Hematopoietic multipotent progenitor cell treated with erythropoietin and hydrocortisone succinate and interleukin-3 and kit ligand, for 15 days (in vitro differentiated cells): ENCODE measurements around the gene EFNB3.

Experiments
- DNase-seq: peaks from one replicate; pipeline ENCODE4 v3.0.0-alpha.2; 2015; ENCODE audit warnings: low spot score

The EFNB3 gene

GRCh38 chr17:7717756-7718350, 12.9 kb downstream of the EFNB3 start:
- DNase-seq, result no peak

GRCh38 chr17:7719661-7720060, 14.7 kb downstream of the EFNB3 start:
- DNase-seq, result no peak

DNA sequence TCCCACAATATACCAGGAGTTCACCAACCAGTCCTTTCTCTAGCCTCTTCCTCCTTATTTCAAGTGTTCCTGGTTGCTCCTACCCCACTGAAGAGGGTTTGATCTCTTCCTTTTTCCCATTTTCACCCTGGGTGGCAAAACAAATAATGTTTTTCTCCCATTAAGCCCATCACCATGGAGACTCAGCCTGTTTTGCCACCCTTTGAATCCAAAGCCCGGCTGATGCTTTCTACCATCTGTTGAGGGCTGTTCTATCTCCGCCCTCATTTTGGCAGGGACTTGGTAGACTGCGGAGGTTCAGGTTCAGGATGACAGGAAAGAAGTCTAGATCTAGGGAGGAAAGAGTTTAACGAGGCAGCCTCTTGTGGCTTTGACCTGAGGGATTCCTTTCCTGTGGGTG, 15.1 kb downstream of the EFNB3 start:
- DNase-seq, result no peak

DNA sequence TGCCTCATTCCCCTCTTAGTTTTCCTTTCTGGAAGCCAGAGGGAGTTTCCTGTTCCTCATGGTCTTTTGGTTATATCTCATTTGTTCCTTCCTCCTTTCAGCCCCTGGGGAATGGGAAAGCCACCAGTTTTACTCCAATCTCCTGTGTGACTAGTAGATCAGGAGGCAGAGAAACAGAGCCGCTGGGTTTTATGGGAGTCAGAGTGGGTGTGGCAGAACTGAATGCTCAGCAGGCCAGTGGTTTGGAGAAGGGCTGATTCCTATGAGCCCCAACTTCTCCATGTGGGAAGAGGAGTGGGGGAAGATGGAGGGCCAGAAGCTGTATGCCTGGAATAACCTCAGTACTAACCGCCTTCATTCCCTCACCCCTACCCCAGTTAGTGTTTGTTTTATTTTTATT, 16.6 kb downstream of the EFNB3 start:
- DNase-seq, result no peak

GRCh38 chr17:7727886-7728285, 22.9 kb downstream of the EFNB3 start:
- no peak for DNase-seq

DNA sequence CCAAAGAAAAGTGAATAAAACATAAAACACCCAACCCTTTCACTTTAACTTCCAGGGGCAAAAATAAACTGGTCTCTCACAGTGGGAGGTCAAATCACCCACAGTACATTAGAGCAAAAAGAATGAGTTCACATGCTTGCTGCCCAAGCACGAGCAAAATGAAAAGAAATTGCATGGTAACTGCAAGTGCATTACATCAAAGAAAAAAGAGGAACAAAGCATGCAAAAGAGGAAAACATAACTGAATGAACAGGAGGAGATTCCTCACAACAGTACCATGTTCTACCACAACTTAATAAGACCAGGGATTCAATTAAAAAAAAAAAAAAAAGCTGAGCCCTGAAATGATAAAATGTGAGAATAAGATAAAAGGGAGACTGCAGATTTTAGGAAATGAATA, 24.8 kb downstream of the EFNB3 start:
- no peak for DNase-seq

DNA sequence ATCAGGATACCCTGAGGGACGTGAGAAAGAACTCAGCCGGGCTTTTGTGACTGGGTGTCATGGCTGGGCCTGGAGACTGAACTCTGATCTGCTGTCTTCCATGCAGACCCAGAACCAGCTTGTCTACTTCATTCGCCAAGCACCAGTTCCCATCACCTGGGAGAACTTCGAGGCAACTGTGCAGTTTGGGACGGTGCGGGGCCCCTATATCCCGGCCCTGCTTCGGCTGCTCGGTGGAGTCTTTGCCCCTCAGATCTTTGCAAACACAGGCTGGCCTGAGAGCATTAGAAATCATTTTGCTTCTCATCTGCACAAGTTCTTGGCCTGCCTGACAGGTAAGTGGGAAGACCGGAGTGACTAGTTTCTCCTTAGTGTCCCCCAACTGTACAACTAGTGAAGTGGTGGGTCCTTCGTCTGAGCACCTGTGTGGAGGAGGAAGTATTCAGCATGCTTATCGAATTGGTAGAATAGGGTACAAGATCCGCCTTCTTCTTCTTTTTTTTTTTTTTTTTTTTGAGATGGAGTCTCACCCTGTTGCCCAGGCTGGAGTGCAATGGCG, 28.1 kb downstream of the EFNB3 start:
- no peak for DNase-seq

DNA sequence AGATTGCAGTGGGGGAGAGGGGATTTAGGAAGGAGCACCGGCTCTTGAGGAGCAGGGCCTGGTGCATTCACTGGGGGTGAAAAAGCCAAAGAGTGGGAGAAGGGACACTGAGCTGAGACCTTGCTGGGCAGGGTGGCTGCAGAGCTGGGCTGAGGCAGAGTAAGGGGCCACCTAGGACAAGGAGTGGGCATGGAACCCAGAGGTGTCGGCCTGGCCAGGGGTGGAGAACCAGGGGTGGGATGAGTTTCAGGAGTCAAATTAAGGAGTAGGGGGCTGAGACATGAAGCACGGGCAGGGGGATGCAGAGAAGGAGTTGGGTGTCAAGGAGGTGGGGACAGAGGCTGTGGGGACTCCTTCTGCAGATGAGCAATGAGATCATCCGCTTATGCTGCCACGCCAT, 32.6 kb downstream of the EFNB3 start:
- DNase-seq, result no peak

- no peak for DNase-seq
Measured at GRCh38 chr17:7739746-7740145, 34.7 kb downstream of the EFNB3 start.

GRCh38 chr17:7740481-7741001, 35.5 kb downstream of the EFNB3 start:
- no peak for DNase-seq

- DNase-seq, result no peak
Measured at GRCh38 chr17:7742729-7743128, 37.7 kb downstream of the EFNB3 start.

DNA sequence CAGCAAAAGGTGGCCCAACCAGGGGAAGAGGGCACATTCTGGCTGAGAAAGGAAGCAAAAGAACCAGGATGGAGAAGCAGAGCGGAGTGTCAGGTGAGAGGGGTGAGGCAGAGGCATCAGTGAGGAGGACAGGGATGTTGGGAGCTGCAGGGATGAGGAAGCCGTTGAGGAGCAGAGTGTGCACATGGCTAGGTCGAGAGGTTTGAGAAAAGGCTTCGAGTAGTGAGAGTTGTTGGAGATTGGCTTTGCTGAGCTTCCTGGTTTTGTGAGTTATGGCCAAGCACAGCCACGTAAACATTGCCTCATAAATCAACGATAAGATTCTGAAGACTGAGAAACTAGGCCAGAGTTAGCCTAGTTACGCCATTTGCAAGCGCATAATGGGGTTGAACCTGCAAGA, 39.4 kb downstream of the EFNB3 start:
- no peak for DNase-seq

DNA sequence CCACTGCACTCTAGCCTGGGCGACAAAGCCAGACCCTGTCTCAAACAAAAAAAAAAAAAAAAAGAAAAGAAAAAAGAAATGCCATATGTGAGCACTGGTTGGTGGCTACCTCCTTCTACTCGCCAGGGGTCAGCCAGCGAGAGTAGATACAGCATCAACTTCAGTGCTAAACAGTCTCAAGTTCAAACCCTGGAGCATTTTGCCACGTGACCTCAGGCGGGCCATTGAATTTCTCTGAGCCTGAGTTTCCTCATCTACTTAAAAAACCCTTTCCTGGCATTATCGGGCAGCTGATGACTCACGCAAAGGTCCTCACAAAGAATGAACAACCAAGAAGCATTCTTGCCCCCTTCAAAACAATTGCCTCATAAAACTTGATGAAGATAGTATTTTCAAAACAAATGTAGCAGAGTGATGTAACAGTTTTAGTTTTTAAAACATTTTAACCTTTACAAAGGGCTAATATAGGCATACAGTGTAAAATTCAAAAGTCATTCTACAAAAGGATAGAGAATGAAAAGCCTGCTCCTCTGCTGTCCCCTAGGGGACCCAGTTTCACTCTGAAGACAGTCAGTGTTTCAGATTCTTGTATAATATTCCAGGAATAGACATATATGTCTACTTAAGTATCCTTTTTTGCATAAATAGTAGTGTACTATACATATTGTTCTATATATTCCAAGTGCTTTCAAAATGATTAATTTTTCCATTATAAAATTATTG, 40.9 kb downstream of the EFNB3 start:
- DNase-seq, result no peak

GRCh38 chr17:7747635-7748071, 42.7 kb downstream of the EFNB3 start:
- DNase-seq, result no peak

DNA sequence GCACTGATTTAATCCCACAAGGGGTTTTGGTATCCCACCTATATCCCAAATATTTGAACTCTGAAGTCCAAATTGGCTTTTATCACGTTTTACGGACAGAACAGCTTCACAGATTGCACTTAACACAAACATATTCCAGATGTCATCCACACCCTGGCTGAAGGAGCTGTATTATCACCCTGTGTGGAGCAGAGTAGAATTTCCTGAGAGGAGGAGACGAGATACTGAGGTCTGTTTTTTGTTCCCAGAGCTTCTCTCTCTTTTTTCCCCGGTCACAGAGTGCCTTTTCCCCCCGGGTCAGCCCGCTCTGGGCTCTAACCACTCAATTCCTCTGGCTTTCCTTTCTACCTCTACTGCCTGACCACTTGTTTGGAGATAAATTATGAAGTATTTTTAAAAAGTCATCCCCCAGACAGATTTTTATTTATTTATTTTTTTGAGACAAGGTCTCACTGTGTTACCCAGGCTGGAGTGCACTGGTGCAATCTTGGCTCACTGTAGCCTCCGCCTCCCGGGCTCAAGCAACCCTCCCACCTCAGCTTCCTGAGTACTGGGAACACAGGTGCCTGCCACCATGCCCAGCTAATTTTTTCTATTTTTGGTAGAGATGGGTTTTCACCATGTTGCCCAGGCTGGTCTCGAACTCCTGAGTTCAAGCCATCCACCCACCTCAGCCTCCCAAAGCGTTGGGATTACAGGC, 43.2 kb downstream of the EFNB3 start:
- no peak for DNase-seq

- DNase-seq, result no peak
Measured at GRCh38 chr17:7750321-7750821, 45.4 kb downstream of the EFNB3 start.

GRCh38 chr17:7754656-7755055, 49.7 kb downstream of the EFNB3 start:
- no peak for DNase-seq

DNA sequence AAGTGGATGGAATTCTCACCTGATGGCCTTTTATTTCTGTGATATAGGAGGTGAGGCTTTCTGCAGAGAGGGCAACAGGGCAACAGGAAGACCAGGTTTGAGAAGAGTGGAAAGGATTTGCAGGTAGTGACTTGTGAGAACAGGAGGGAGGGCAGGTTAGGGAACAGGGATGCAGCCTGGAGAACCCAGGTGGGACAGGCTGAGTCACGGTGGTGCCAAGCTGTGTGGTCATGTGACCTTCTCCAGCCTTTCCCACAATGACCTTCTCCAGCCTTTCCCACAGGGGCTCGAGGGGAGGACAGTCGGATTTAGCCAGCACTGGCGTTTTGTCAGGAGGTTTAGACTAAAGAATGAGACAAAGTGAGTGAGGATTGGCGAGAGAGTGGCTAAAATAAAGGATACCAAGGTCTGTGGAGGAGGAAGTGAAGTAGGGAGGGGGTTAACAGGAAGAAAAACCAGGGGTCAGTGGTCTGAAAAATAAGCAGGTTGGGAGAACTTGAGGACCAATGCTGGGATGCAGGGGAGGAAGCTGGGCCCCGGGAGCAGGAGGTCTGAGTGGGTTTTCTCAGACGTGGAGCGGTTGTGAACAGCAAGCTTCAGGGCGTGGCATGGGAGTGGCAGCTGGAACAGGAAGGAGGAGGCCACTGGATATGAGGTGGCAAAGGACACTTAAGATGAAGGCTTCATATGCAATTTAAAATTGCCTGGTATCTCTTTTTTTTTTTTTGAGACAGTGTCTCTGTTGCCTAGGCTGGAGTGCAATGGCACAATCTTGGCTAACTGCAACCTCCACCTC, 50.3 kb downstream of the EFNB3 start:
- DNase-seq, result no peak

- DNase-seq, result no peak
Measured at GRCh38 chr17:7756968-7757367, 52.0 kb downstream of the EFNB3 start.
